K562 (cell line): Measurements from ENCODE around the gene AP4S1. TPM values are rescaled to one million over a fixed set of nuclear protein-coding genes. Genes with fewer than 3 reads are reported as not detected.

Experiments used
- ATAC-seq: fragments of 200-7000 bp; cut with Tn5 transposase; 3 replicates; pipeline ENCODE4 v1.9.1; 2020; ENCODE audit warnings: moderate library complexity
- BruUV-seq: library from RNA; stranded (reverse); fragments of 400-500 nt; replicated peaks from 2 replicates; lab custom pipeline; 2021; lab: Mats Ljungman, UMichigan
- CTCF ChIA-PET: fragments of 300-600 bp; formaldehyde crosslinking; extraction: SDS; loops from one replicate; lab custom pipeline; 2021; ENCODE audit warnings: low intra/inter-chr PET ratio; lab: Yijun Ruan, JAX
- POLR2A ChIA-PET: fragments of 300-600, 350-650 bp; sonication (Branson Sonifier 250); formaldehyde crosslinking; extraction: SDS; loops from one replicate; lab custom pipeline; 2021; ENCODE audit warnings: antibody characterized with exemption, inconsistent platforms; lab: Yijun Ruan, JAX
- DNase-seq, 4 experiments: peaks; one replicate each; pipeline versions ENCODE4 v3.0.0 to v3.0.0-alpha.2; 2011 to 2018; ENCODE audit warnings: low spot score in 3 of 4, mixed read lengths in 3 of 4; ENCODE audit errors: extremely low read depth in 1 of 4
- FAIRE-seq: peaks from 2 replicates; lab custom pipeline; 2011; peaks lifted over from hg19 to GRCh38; lab: Jason Lieb, UNC
- H2AFZ ChIP-seq: 2 replicates; pipeline ENCODE4 v1.6.0; 2011; ENCODE audit warnings: low read depth, low read length, control low read depth, inconsistent platforms
- H3K27ac ChIP-seq: fragments of 200-600 bp; 3 replicates; pipeline ENCODE4 v1.8.0; 2011; ENCODE audit warnings: low read depth, mild to moderate bottlenecking, control low read depth, inconsistent platforms, low read length, moderate library complexity, mixed read lengths; ENCODE audit errors: extremely low read depth
- H3K27me3 ChIP-seq, 2 experiments: fragments of 300-600 bp in 1 of 2; 2 replicates in 1 of 2; 3 replicates in 1 of 2; pipeline versions ENCODE4 v1.6.0 to v1.8.0; 2011; ENCODE audit warnings: inconsistent platforms in 2 of 2, low read length in 2 of 2, mild to moderate bottlenecking in 1 of 2, mixed read lengths in 1 of 2, moderate library complexity in 1 of 2; ENCODE audit not compliant: control insufficient read depth in 2 of 2, insufficient read depth in 2 of 2
- H3K36me3 ChIP-seq: fragments of 300-600 bp; 3 replicates; pipeline ENCODE4 v1.8.0; 2011; ENCODE audit warnings: mild to moderate bottlenecking, low read length, inconsistent platforms; ENCODE audit not compliant: control insufficient read depth, insufficient read depth
- H3K4me1 ChIP-seq, 2 experiments: fragments of 200-600 bp in 1 of 2; replicated peaks in 1 of 2; 2 replicates in 1 of 2; 3 replicates in 1 of 2; pipeline versions ENCODE4 v1.5.1 to v1.8.0; 2011; ENCODE audit warnings: inconsistent platforms in 2 of 2, low read length in 2 of 2, mild to moderate bottlenecking in 1 of 2, mixed read lengths in 1 of 2, moderate library complexity in 1 of 2; ENCODE audit not compliant: control insufficient read depth in 2 of 2, insufficient read depth in 2 of 2
- H3K4me2 ChIP-seq: 2 replicates; pipeline ENCODE4 v1.6.1; 2011; ENCODE audit warnings: low read length, control low read depth, inconsistent platforms, mixed read lengths; ENCODE audit not compliant: insufficient read depth
- H3K4me3 ChIP-seq: fragments of 200-600 bp; sonication (generic), shearing (Covaris generic); 2 replicates; pipeline ENCODE4 v1.5.1; 2016; ENCODE audit warnings: control low read depth, inconsistent platforms
- H3K79me2 ChIP-seq: fragments of 200-600 bp; 3 replicates; pipeline ENCODE4 v1.8.0; 2011; ENCODE audit warnings: low read length, inconsistent platforms; ENCODE audit not compliant: control insufficient read depth, insufficient read depth
- H3K9ac ChIP-seq, 2 experiments: 2 replicates each; pipeline versions ENCODE4 v1.6.0 to v1.6.1; 2011; ENCODE audit warnings: low read depth in 2 of 2, low read length in 2 of 2, control low read depth in 1 of 2, inconsistent platforms in 1 of 2, mild to moderate bottlenecking in 1 of 2, mixed read lengths in 1 of 2; ENCODE audit not compliant: insufficient read depth in 1 of 2
- H3K9me1 ChIP-seq: one replicate; pipeline ENCODE4 v1.6.0; 2011; ENCODE audit warnings: inconsistent platforms, mild to moderate bottlenecking, low read length, moderate library complexity; ENCODE audit not compliant: control insufficient read depth, insufficient read depth
- H3K9me3 ChIP-seq: replicated peaks from 2 replicates; pipeline ENCODE4 v1.5.1; 2011; ENCODE audit warnings: low read depth, low read length, inconsistent platforms; ENCODE audit not compliant: control insufficient read depth, insufficient read depth
- H4K20me1 ChIP-seq: replicated peaks from 2 replicates; pipeline ENCODE4 v1.6.1; 2011; ENCODE audit warnings: low read length, inconsistent platforms, mixed read lengths; ENCODE audit not compliant: control insufficient read depth, insufficient read depth
- ARHGAP35 ChIP-seq: fragments of 450-650 bp; IDR thresholded peaks from 2 replicates; pipeline ENCODE4 v1.6.1; 2018; ENCODE audit not compliant: partially characterized antibody
- HSF4 ChIP-seq: fragments of 250-450 bp; sonication (Bioruptor Pico); IDR thresholded peaks from 2 replicates; pipeline ENCODE4 v2.1.2; 2022; ENCODE audit warnings: mild to moderate bottlenecking, moderate library complexity, borderline replicate concordance
- ZBTB40 ChIP-seq, 2 experiments: fragments of 450-650 bp in 1 of 2; sonication (generic) in 1 of 2; formaldehyde crosslinking in 1 of 2; IDR thresholded peaks; 2 replicates each; pipeline versions ENCODE4 v1.7.1 to v1.9.0; 2016 to 2022; ENCODE audit warnings: inconsistent platforms in 1 of 2, mild to moderate bottlenecking in 1 of 2, missing genetic modification reagents in 1 of 2
- WGBS: fragments of 100-300 bp; shearing (Covaris generic); methylation state at CpG from one replicate; pipeline ENCODE4 v1.1.6; 2016; ENCODE audit warnings: low coverage, mixed read lengths; ENCODE audit not compliant: insufficient coverage; ENCODE audit errors: missing lambda C conversion rate; 5-methylcytosine and 5-hydroxymethylcytosine counted together
- in situ Hi-C: fragments of 300-500 bp; cut with MboI; formaldehyde crosslinking; loops from 4 replicates; pipeline ENCODE4 v1.15.0; 2018; ENCODE audit warnings: inconsistent platforms, mixed read lengths
- intact Hi-C: fragments of 100-400 bp; cut with micrococcal nuclease; formaldehyde crosslinking; loops from 2 replicates; pipeline ENCODE4 v1.14.2; 2022
- polyA plus RNA-seq, 8 experiments: library from polyadenylated mRNA; depleted of rRNA in 4 of 8; stranded (reverse) in 5 of 8; unstranded in 3 of 8; fragments of >200 nt; fragmentation: Nextera tagmentation in 2 of 8; fragmentation: Illumina TruSeq in 1 of 8; extraction: Ambion mirVana in 2 of 8; extraction: Trizol in 1 of 8; gene quantifications; 2 replicates each; pipeline versions ENCODE4 v1.2.1 to v1.2.3, GENCODE V29; 2011 to 2014; ENCODE audit warnings: inconsistent platforms in 1 of 8, missing spikeins in 1 of 8
- total RNA-seq, 7 experiments: library from RNA; depleted of rRNA in 6 of 7; stranded (reverse); fragments of >200 nt in 6 of 7; fragmentation: Illumina TruSeq in 2 of 7; extraction: Trizol in 2 of 7; gene quantifications; 2 replicates each; pipeline versions ENCODE4 v1.2.1 to v1.2.3, GENCODE V29; 2011 to 2021; ENCODE audit warnings: low replicate concordance in 1 of 7

The AP4S1 gene
- total and polyA plus RNA-seq, 9 of the 15 experiments (the other 6 are each of a cell fraction or from before 2014, with no cell fraction given) = 3.7 to 7.8 (median 5.9) TPM

- Histone ChIP-seq H3K4me1 (no peaks in the 10 kb centered on the region; a peak in 1 of 5 replicates), H4K20me1 (no peaks in the 10 kb centered on the region; the same call in 1 of the 2 replicates), H3K4me2 (no peak overlapping the region), H3K9me1 (no peaks in the 10 kb centered on the region), H2AFZ (no peak overlapping the region), H3K79me2 (peaks cover 97% of the 10 kb centered on the region), H3K9me3 (peaks cover 7% of the 10 kb centered on the region; the same call in 1 of the 2 replicates), H3K9ac (no peak overlapping the region), H3K4me3 (no peak overlapping the region), H3K27me3 (no peaks in the 10 kb centered on the region), H3K36me3 (peaks cover 22% of the 10 kb centered on the region; the same call in 2 of the 3 replicates), H3K27ac (no peak overlapping the region)
- TF ChIP-seq ZBTB40 (IDR thresholded peaks at IDR 0.05) = no peak
- no peak for TF ChIP-seq ZBTB40 (CRISPR knock-in tag; IDR thresholded peaks at IDR 0.05)
- TF ChIP-seq ARHGAP35 = no peak
- no peak for TF ChIP-seq HSF4 (CRISPR knock-in tag)
- intact Hi-C loops (no loop called here), in situ Hi-C loops (no loop called here)
- 90% methylated on average over 4 of the region's 4 CpGs for WGBS
- ChIA-PET POLR2A (no interaction called here), CTCF (no interaction called here)
- ATAC-seq = peak; percentile 16
- no peak for DNase-seq
- no TSS peak for BruUV-seq
- no peak for FAIRE-seq
Measured at GRCh38 chr14:30996892-30997659, 28.4 kb upstream of the AP4S1 start.
